A673 (cell line): ENCODE data around the gene CCDC87.

ENCODE experiments used
- CTCF ChIP-seq: fragments of 300-800, 200-600 bp; sonication (generic); conservative IDR thresholded peaks from 2 replicates; pipeline ENCODE4 v1.5.1; 2017; ENCODE audit warnings: low read depth, mild to moderate bottlenecking, antibody characterized with exemption, low read length, moderate library complexity, mixed read lengths
- EZH2 ChIP-seq: fragments of 200-600 bp; sonication (generic); IDR thresholded peaks from 2 replicates; pipeline ENCODE4 v1.6.1; 2017; ENCODE audit warnings: borderline replicate concordance, low read depth, mild to moderate bottlenecking, mixed read lengths, antibody characterized with exemption, low read length; ENCODE audit not compliant: poor library complexity, severe bottlenecking

- TF ChIP-seq CTCF, result no peak
- no peak for TF ChIP-seq EZH2
These were observed 30.6 kb downstream of the CCDC87 start for GRCh38 chr11:66562275-66562674.
